Heart right ventricle (tissue), 16 donors: ENCODE data around the gene SELPLG. TPM values are rescaled to one million over a fixed set of nuclear protein-coding genes. Genes with fewer than 3 reads are reported as not detected.

Source experiments
- ATAC-seq, 8 donors: fragments of 200-7000 bp; cut with Tn5 transposase; one replicate each; pipeline ENCODE4 v1.9.1; 2020; ENCODE audit warnings: mild to moderate bottlenecking in 8 of 8, moderate library complexity in 8 of 8, moderate number of reproducible peaks in 1 of 8
- DNase-seq, 2 donors: peaks; one replicate each; pipeline ENCODE4 v3.0.0-alpha.2; 2020
- H3K27ac ChIP-seq, 10 donors: fragments of 200-600 bp; sonication (generic) in 2 of 10; one replicate each; pipeline versions ENCODE4 v1.5.0 to v1.8.0; 2020 to 2022; ENCODE audit warnings: mild to moderate bottlenecking in 3 of 10
- H3K27me3 ChIP-seq, 7 donors: fragments of 200-600 bp; one replicate each; pipeline ENCODE4 v1.8.0; 2021 to 2022; ENCODE audit warnings: mild to moderate bottlenecking in 2 of 7
- H3K36me3 ChIP-seq, 9 donors: fragments of 200-600 bp; sonication (generic) in 1 of 9; one replicate each; pipeline versions ENCODE4 v1.5.0 to v1.8.0; 2020 to 2022; ENCODE audit warnings: mild to moderate bottlenecking in 2 of 9
- H3K4me1 ChIP-seq, 9 donors: fragments of 200-600 bp; sonication (generic) in 1 of 9; one replicate each; pipeline versions ENCODE4 v1.5.0 to v1.8.0; 2020 to 2022; ENCODE audit warnings: mild to moderate bottlenecking in 4 of 9
- H3K4me3 ChIP-seq, 10 donors: fragments of 200-600 bp; sonication (generic) in 2 of 10; one replicate each; pipeline versions ENCODE4 v1.5.0 to v1.8.0; 2020 to 2022; ENCODE audit warnings: mild to moderate bottlenecking in 7 of 10, moderate library complexity in 2 of 10
- H3K9me3 ChIP-seq, 11 donors: fragments of 200-600 bp in 10 of 11; sonication (generic) in 2 of 11; one replicate each; pipeline versions ENCODE4 v1.5.0 to v1.8.0; 2013 to 2022; ENCODE audit warnings: mild to moderate bottlenecking in 2 of 11, control low read depth in 1 of 11, moderate library complexity in 1 of 11
- CTCF ChIP-seq, 9 donors: fragments of 200-600 bp; sonication (generic) in 2 of 9; IDR thresholded peaks; one replicate each; pipeline versions ENCODE4 v1.5.0 to v1.8.0; 2021 to 2022; ENCODE audit warnings: antibody characterized with exemption in 9 of 9, mild to moderate bottlenecking in 5 of 9, moderate library complexity in 1 of 9
- WGBS, 2 donors: extraction: QIAGEN DNeasy Blood & Tissue Kit; methylation state at CpG; one replicate each; pipeline ENCODE4 v1.1.7; 2013; ENCODE audit warnings: inconsistent platforms in 1 of 2; 5-methylcytosine and 5-hydroxymethylcytosine counted together
- intact Hi-C, 10 donors: fragments of 100-400 bp; cut with DNase I; formaldehyde crosslinking; loops; one replicate each; pipeline versions ENCODE4 v1.11.1 to v1.14.2; 2022
- polyA plus RNA-seq, 2 donors: library from polyadenylated mRNA; stranded (reverse); fragments of 200-250 nt; gene quantifications; one replicate each; pipeline ENCODE4 v1.2.3, GENCODE V29; 2013
- total RNA-seq, 10 donors: library from RNA; stranded (reverse); fragmentation: NEBNext Ultra II Directional in 3 of 10; extraction: Animal tissue kit (Norgen Biotek cat#: 25700) in 3 of 10; gene quantifications; one replicate each; pipeline versions ENCODE4 v1.2.1 to v1.2.4, GENCODE V29; 2021 to 2023
- donor health status: Arrhythmogenic right ventricular cardiomyopathy.
- donor health status: ischemic (EF 13 %, LVEDD 7.1; RV severe dilation, severe dysfunction).
- donor health status: healthy with polysubstance abuse.
- donor health status: DM: no; HTN: yes; CAD: no.
- donor health status: DM: no; HTN: no; CAD: no.
- donor health status: ischemic (EF 25% LVEDD 6.9; RV normal size, moderate dysfunction).
- donor health status: ischemic (EF 25% LVEDD 5.7; RV mildly dilated, moderate dysfunction).
- donor health status: healthy.
- donor health status: DM: yes; HTN: yes; CAD: no.
- donor health status: Ischemic cardiomyopathy.
- donor health status: ischemic (EF 35%, LVEDD 5.7; RV mildly dilated, moderate dysfunction).
- donor health status: nonischemic (EF 11% LVEDD 7.7; RV severe dilation, severe dysfunction).
- donor health status: DM: yes; HTN: yes; CAD: no.
- donor health status: PGD.
- donor health status: ischemic (EF 29% LVEDD 5.4; RV normal size, mild dysfunction).
- donor health status: nonischemic (EF 23%, LVEDD 6.1; RV moderate dilation, normal function).

SELPLG gene
- total and polyA plus RNA-seq, 12 donors, result 0.88 to 17.6 (median 2.4) TPM

GRCh38 chr12:108615918-108616317, 17.8 kb downstream of the SELPLG start:
- H3K36me3 ChIP-seq, result no peaks in the 10 kb centered on the region
- no peaks in the 10 kb centered on the region for H3K27me3 ChIP-seq
- peaks cover 0 to 8% (median 0%) of the 10 kb centered on the region in 11 donors for H3K9me3 ChIP-seq
- H3K4me1 ChIP-seq, result peaks cover 0 to 58% (median 0%) of the 10 kb centered on the region in 9 donors
- H3K4me3 ChIP-seq, result no peak overlapping the region
- TF ChIP-seq CTCF (IDR thresholded peaks at IDR 0.05), result no peak
- H3K27ac ChIP-seq, result peak overlapping the region in 1 of 10 donors; percentile 71
- ATAC-seq (no peak), DNase-seq (no peak)
- 87 to 88% methylated on average over 1 of the region's 1 CpG for WGBS, 2 donors
- intact Hi-C loops, result loop anchor here in 7 of 10 donors (2.0 to 10.0 kb wide), 6 partner anchors 44 to 479 kb away; partner anchors contain the start of genes ALKBH2 (in 1 of the 7), ISCU (in 1 of the 7) and UNG (in 1 of the 7)

DNA sequence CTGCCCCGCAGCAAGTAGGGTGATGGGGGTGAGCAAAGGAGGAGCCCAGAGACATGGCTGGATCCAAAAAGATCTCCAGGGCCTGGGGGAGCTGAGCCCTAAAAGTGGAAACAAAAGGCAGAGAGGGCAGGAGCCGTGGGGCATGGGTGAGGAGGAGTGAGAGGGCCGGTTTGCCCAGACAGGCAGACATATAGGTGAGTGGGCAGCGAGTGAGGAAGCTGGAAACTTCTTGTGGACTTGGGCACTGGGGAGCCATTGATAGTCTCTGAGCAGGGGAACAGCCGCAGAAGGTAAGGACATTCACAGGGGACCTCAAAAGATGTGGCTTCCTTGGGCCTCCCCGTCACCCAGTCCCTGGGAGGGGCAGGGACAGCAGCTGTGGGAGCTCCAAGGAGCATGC, 19.1 kb downstream of the SELPLG start:
- H3K27me3 ChIP-seq, result no peaks in the 10 kb centered on the region
- no peak overlapping the region for H3K4me3 ChIP-seq
- intact Hi-C loops, result loop anchor here in 5 of 10 donors (2.0 to 10.0 kb wide), 4 partner anchors 42 to 480 kb away; partner anchors contain the start of genes ALKBH2 (in 1 of the 5) and UNG (in 1 of the 5)
- no peak overlapping the region for H3K27ac ChIP-seq
- H3K4me1 ChIP-seq, result peaks cover 0 to 50% (median 10%) of the 10 kb centered on the region in 9 donors
- H3K36me3 ChIP-seq, result no peaks in the 10 kb centered on the region
- peaks cover 0 to 8% (median 0%) of the 10 kb centered on the region in 11 donors for H3K9me3 ChIP-seq
- WGBS, 2 donors, result 91% methylated on average over 6 of the region's 6 CpGs
- DNase-seq (no peak), ATAC-seq (no peak)
- TF ChIP-seq CTCF (IDR thresholded peaks at IDR 0.05), result no peak

- intact Hi-C loops, result loop anchor here in 2 of 10 donors (2.0 to 10.0 kb wide), 2 partner anchors 47 to 481 kb away; partner anchors contain the start of genes ALKBH2 (in 1 of the 2) and UNG (in 1 of the 2)
- ATAC-seq (no peak), DNase-seq (no peak)
- H3K36me3 ChIP-seq, result no peaks in the 10 kb centered on the region
- TF ChIP-seq CTCF (IDR thresholded peaks at IDR 0.05), result no peak
- WGBS, 2 donors, result 87 to 92% methylated on average over 4 of the region's 4 CpGs
- no peaks in the 10 kb centered on the region for H3K27me3 ChIP-seq
- no peak overlapping the region for H3K4me3 ChIP-seq
- peaks cover 0 to 56% (median 16%) of the 10 kb centered on the region in 9 donors for H3K4me1 ChIP-seq
- peaks cover 0 to 8% (median 0%) of the 10 kb centered on the region in 11 donors for H3K9me3 ChIP-seq
- no peak overlapping the region for H3K27ac ChIP-seq
Observed at GRCh38 chr12:108614041-108614440, 19.7 kb downstream of the SELPLG start.

- H3K4me3 ChIP-seq, result no peak overlapping the region
- no peaks in the 10 kb centered on the region for H3K27me3 ChIP-seq
- H3K36me3 ChIP-seq, result no peaks in the 10 kb centered on the region
- TF ChIP-seq CTCF (IDR thresholded peaks at IDR 0.05), result no peak
- intact Hi-C loops, result loop anchor here in 1 of 10 donors (10.0 kb wide), 1 partner anchor 481 kb away; the partner anchor contains the start of genes ALKBH2 and UNG
- 63 to 65% methylated on average over 9 of the region's 9 CpGs for WGBS, 2 donors
- ATAC-seq (no peak), DNase-seq (no peak)
- H3K4me1 ChIP-seq, result peaks cover 0 to 56% (median 17%) of the 10 kb centered on the region in 9 donors
- no peak overlapping the region for H3K27ac ChIP-seq
- peaks cover 0 to 8% (median 0%) of the 10 kb centered on the region in 11 donors for H3K9me3 ChIP-seq
Observed at GRCh38 chr12:108613548-108613947, 20.1 kb downstream of the SELPLG start.
